K562 (cell line): ENCODE data around the gene DHTKD1. TPM values are rescaled to one million over a fixed set of nuclear protein-coding genes. Genes with fewer than 3 reads are reported as not detected.

ENCODE experiments used
- ATAC-seq: fragments of 200-7000 bp; cut with Tn5 transposase; 3 replicates; pipeline ENCODE4 v1.9.1; 2020; ENCODE audit warnings: moderate library complexity
- BruUV-seq: library from RNA; stranded (reverse); fragments of 400-500 nt; replicated peaks from 2 replicates; lab custom pipeline; 2021; lab: Mats Ljungman, UMichigan
- CTCF ChIA-PET: fragments of 300-600 bp; formaldehyde crosslinking; extraction: SDS; loops from one replicate; lab custom pipeline; 2021; ENCODE audit warnings: low intra/inter-chr PET ratio; lab: Yijun Ruan, JAX
- POLR2A ChIA-PET: fragments of 300-600, 350-650 bp; sonication (Branson Sonifier 250); formaldehyde crosslinking; extraction: SDS; loops from one replicate; lab custom pipeline; 2021; ENCODE audit warnings: antibody characterized with exemption, inconsistent platforms; lab: Yijun Ruan, JAX
- DNase-seq, 4 experiments: peaks; one replicate each; pipeline versions ENCODE4 v3.0.0 to v3.0.0-alpha.2; 2011 to 2018; ENCODE audit warnings: low spot score in 3 of 4, mixed read lengths in 3 of 4; ENCODE audit errors: extremely low read depth in 1 of 4
- FAIRE-seq: peaks from 2 replicates; lab custom pipeline; 2011; peaks lifted over from hg19 to GRCh38; lab: Jason Lieb, UNC
- H2AFZ ChIP-seq: 2 replicates; pipeline ENCODE4 v1.6.0; 2011; ENCODE audit warnings: low read depth, low read length, control low read depth, inconsistent platforms
- H3K27ac ChIP-seq: fragments of 200-600 bp; 3 replicates; pipeline ENCODE4 v1.8.0; 2011; ENCODE audit warnings: low read depth, mild to moderate bottlenecking, control low read depth, inconsistent platforms, low read length, moderate library complexity, mixed read lengths; ENCODE audit errors: extremely low read depth
- H3K27me3 ChIP-seq, 2 experiments: fragments of 300-600 bp in 1 of 2; 2 replicates in 1 of 2; 3 replicates in 1 of 2; pipeline versions ENCODE4 v1.6.0 to v1.8.0; 2011; ENCODE audit warnings: inconsistent platforms in 2 of 2, low read length in 2 of 2, mild to moderate bottlenecking in 1 of 2, mixed read lengths in 1 of 2, moderate library complexity in 1 of 2; ENCODE audit not compliant: control insufficient read depth in 2 of 2, insufficient read depth in 2 of 2
- H3K36me3 ChIP-seq: fragments of 300-600 bp; 3 replicates; pipeline ENCODE4 v1.8.0; 2011; ENCODE audit warnings: mild to moderate bottlenecking, low read length, inconsistent platforms; ENCODE audit not compliant: control insufficient read depth, insufficient read depth
- H3K4me1 ChIP-seq, 2 experiments: fragments of 200-600 bp in 1 of 2; replicated peaks in 1 of 2; 2 replicates in 1 of 2; 3 replicates in 1 of 2; pipeline versions ENCODE4 v1.5.1 to v1.8.0; 2011; ENCODE audit warnings: inconsistent platforms in 2 of 2, low read length in 2 of 2, mild to moderate bottlenecking in 1 of 2, mixed read lengths in 1 of 2, moderate library complexity in 1 of 2; ENCODE audit not compliant: control insufficient read depth in 2 of 2, insufficient read depth in 2 of 2
- H3K4me2 ChIP-seq: 2 replicates; pipeline ENCODE4 v1.6.1; 2011; ENCODE audit warnings: low read length, control low read depth, inconsistent platforms, mixed read lengths; ENCODE audit not compliant: insufficient read depth
- H3K4me3 ChIP-seq: fragments of 200-600 bp; sonication (generic), shearing (Covaris generic); 2 replicates; pipeline ENCODE4 v1.5.1; 2016; ENCODE audit warnings: control low read depth, inconsistent platforms
- H3K79me2 ChIP-seq: fragments of 200-600 bp; 3 replicates; pipeline ENCODE4 v1.8.0; 2011; ENCODE audit warnings: low read length, inconsistent platforms; ENCODE audit not compliant: control insufficient read depth, insufficient read depth
- H3K9ac ChIP-seq, 2 experiments: 2 replicates each; pipeline versions ENCODE4 v1.6.0 to v1.6.1; 2011; ENCODE audit warnings: low read depth in 2 of 2, low read length in 2 of 2, control low read depth in 1 of 2, inconsistent platforms in 1 of 2, mild to moderate bottlenecking in 1 of 2, mixed read lengths in 1 of 2; ENCODE audit not compliant: insufficient read depth in 1 of 2
- H3K9me1 ChIP-seq: one replicate; pipeline ENCODE4 v1.6.0; 2011; ENCODE audit warnings: inconsistent platforms, mild to moderate bottlenecking, low read length, moderate library complexity; ENCODE audit not compliant: control insufficient read depth, insufficient read depth
- H3K9me3 ChIP-seq: replicated peaks from 2 replicates; pipeline ENCODE4 v1.5.1; 2011; ENCODE audit warnings: low read depth, low read length, inconsistent platforms; ENCODE audit not compliant: control insufficient read depth, insufficient read depth
- H4K20me1 ChIP-seq: replicated peaks from 2 replicates; pipeline ENCODE4 v1.6.1; 2011; ENCODE audit warnings: low read length, inconsistent platforms, mixed read lengths; ENCODE audit not compliant: control insufficient read depth, insufficient read depth
- BHLHE40 ChIP-seq: IDR thresholded peaks from 2 replicates; pipeline ENCODE4 v1.6.1; 2011; ENCODE audit warnings: low read length, improper control_type of control experiment
- ZNF121 ChIP-seq: sonication (generic); formaldehyde crosslinking; conservative IDR thresholded peaks from 2 replicates; pipeline ENCODE4 v1.8.0; 2022; ENCODE audit warnings: missing genetic modification reagents
- ZNF408 ChIP-seq: fragments of 250-450 bp; sonication (Bioruptor Pico); IDR thresholded peaks from 2 replicates; pipeline ENCODE4 v1.4.0; 2020; ENCODE audit warnings: low read depth, mild to moderate bottlenecking, moderate library complexity
- ZZZ3 ChIP-seq: fragments of 450-650 bp; IDR thresholded peaks from 2 replicates; pipeline ENCODE4 v1.6.1; 2016; ENCODE audit warnings: antibody characterized with exemption, mild to moderate bottlenecking, moderate library complexity
- WGBS: fragments of 100-300 bp; shearing (Covaris generic); methylation state at CpG from one replicate; pipeline ENCODE4 v1.1.6; 2016; ENCODE audit warnings: low coverage, mixed read lengths; ENCODE audit not compliant: insufficient coverage; ENCODE audit errors: missing lambda C conversion rate; 5-methylcytosine and 5-hydroxymethylcytosine counted together
- in situ Hi-C: fragments of 300-500 bp; cut with MboI; formaldehyde crosslinking; loops from 4 replicates; pipeline ENCODE4 v1.15.0; 2018; ENCODE audit warnings: inconsistent platforms, mixed read lengths
- intact Hi-C: fragments of 100-400 bp; cut with micrococcal nuclease; formaldehyde crosslinking; loops from 2 replicates; pipeline ENCODE4 v1.14.2; 2022
- polyA plus RNA-seq, 8 experiments: library from polyadenylated mRNA; depleted of rRNA in 4 of 8; stranded (reverse) in 5 of 8; unstranded in 3 of 8; fragments of >200 nt; fragmentation: Nextera tagmentation in 2 of 8; fragmentation: Illumina TruSeq in 1 of 8; extraction: Ambion mirVana in 2 of 8; extraction: Trizol in 1 of 8; gene quantifications; 2 replicates each; pipeline versions ENCODE4 v1.2.1 to v1.2.3, GENCODE V29; 2011 to 2014; ENCODE audit warnings: inconsistent platforms in 1 of 8, missing spikeins in 1 of 8
- total RNA-seq, 7 experiments: library from RNA; depleted of rRNA in 6 of 7; stranded (reverse); fragments of >200 nt in 6 of 7; fragmentation: Illumina TruSeq in 2 of 7; extraction: Trizol in 2 of 7; gene quantifications; 2 replicates each; pipeline versions ENCODE4 v1.2.1 to v1.2.3, GENCODE V29; 2011 to 2021; ENCODE audit warnings: low replicate concordance in 1 of 7
- TF ChIP-seq, protein P1 (sequence below): fragments of 200-800 bp; sonication (Bioruptor generic); IDR thresholded peaks from 2 replicates; pipeline ENCODE4 v1.6.1; 2017; ENCODE audit warnings: missing genetic modification characterization, missing compliant biosample characterization

DHTKD1 gene
- total and polyA plus RNA-seq, 9 of the 15 experiments (the other 6 are each of a cell fraction or from before 2014, with no cell fraction given) = 3.1 to 19.7 (median 6.8) TPM

DNA sequence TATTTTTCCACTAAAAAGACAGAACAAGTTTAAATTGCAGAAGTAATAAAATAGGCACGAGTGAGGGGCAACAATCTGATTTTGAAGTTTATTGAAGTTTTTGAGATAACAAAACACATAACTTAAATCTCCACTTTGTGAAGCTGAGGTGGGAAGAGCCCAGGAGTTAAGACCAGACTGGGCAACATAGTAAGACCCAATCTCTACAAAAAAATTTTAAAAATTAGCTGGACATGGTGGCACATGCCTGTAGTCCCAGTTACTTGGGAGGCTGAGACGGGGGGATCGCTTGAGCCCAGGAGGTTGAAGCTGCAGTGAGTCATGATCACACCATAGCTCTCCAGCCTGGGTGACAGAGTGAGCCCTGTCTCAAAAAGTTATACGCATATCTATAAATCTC, 37.4 kb upstream of the DHTKD1 start:
- WGBS = 78% methylated on average over 4 of the region's 4 CpGs

More for the DNA sequence above, 37.4 kb upstream of the DHTKD1 start:
- BruUV-seq = no TSS peak
- no peaks in the 10 kb centered on the region for H3K4me1 ChIP-seq
- intact Hi-C loops = no loop called here
- no peaks in the 10 kb centered on the region for H3K27me3 ChIP-seq
- ChIA-PET POLR2A (interaction anchor here (0.7 kb wide), 1 partner anchor 416 kb away, joined by 3 read pairs; no protein-coding TSS in a partner anchor), CTCF (no interaction called here)
- TF ChIP-seq ZNF121 (0 out of 2 replicates have a peak, but pooled peaks have one; percentile 5), BHLHE40 (no peak), ZZZ3 (no peak), ZNF408 (CRISPR knock-in tag) (no peak)
- TF ChIP-seq, protein P1, sequence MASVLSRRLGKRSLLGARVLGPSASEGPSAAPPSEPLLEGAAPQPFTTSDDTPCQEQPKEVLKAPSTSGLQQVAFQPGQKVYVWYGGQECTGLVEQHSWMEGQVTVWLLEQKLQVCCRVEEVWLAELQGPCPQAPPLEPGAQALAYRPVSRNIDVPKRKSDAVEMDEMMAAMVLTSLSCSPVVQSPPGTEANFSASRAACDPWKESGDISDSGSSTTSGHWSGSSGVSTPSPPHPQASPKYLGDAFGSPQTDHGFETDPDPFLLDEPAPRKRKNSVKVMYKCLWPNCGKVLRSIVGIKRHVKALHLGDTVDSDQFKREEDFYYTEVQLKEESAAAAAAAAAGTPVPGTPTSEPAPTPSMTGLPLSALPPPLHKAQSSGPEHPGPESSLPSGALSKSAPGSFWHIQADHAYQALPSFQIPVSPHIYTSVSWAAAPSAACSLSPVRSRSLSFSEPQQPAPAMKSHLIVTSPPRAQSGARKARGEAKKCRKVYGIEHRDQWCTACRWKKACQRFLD (CRISPR knock-in tag) = no peak
- ATAC-seq (no peak), FAIRE-seq (no peak), DNase-seq (no peak)
- H3K79me2 ChIP-seq = peaks cover 59% of the 10 kb centered on the region
- peaks cover 76% of the 10 kb centered on the region for H3K36me3 ChIP-seq
- H4K20me1 ChIP-seq = no peaks in the 10 kb centered on the region; the same call in 1 of the 2 replicates
- H3K4me3 ChIP-seq = no peak overlapping the region
- no peak overlapping the region for H3K27ac ChIP-seq
- H2AFZ ChIP-seq = no peak overlapping the region
- H3K9ac ChIP-seq = no peak overlapping the region
- in situ Hi-C loops = no loop called here
- H3K4me2 ChIP-seq = no peak overlapping the region
- H3K9me3 ChIP-seq = no peaks in the 10 kb centered on the region
- no peaks in the 10 kb centered on the region for H3K9me1 ChIP-seq
